Esophagus muscularis mucosa (tissue), 4 donors: ENCODE data around the gene CEP170.

Experiments
- CTCF ChIP-seq, 3 experiments: fragments of 200-600 bp in 2 of 3; fragments of 450-650 bp in 1 of 3; sonication (generic) in 2 of 3; IDR thresholded peaks; one replicate each; pipeline ENCODE4 v1.5.1; 2017 to 2019; ENCODE audit warnings: antibody characterized with exemption in 3 of 3, mild to moderate bottlenecking in 2 of 3, moderate library complexity in 1 of 3
- EP300 ChIP-seq: sonication (generic); formaldehyde crosslinking; IDR thresholded peaks from one replicate; pipeline ENCODE4 v1.6.1; 2017; ENCODE audit warnings: antibody characterized with exemption
- POLR2A ChIP-seq: fragments of 450-650 bp; IDR thresholded peaks from one replicate; pipeline ENCODE4 v1.6.1; 2017; ENCODE audit warnings: antibody characterized with exemption, moderate library complexity, mild to moderate bottlenecking, low read depth
- POLR2AphosphoS5 ChIP-seq, 2 donors: sonication (generic); formaldehyde crosslinking; IDR thresholded peaks; one replicate each; pipeline ENCODE4 v1.6.1; 2017; ENCODE audit warnings: antibody characterized with exemption in 2 of 2

DNA sequence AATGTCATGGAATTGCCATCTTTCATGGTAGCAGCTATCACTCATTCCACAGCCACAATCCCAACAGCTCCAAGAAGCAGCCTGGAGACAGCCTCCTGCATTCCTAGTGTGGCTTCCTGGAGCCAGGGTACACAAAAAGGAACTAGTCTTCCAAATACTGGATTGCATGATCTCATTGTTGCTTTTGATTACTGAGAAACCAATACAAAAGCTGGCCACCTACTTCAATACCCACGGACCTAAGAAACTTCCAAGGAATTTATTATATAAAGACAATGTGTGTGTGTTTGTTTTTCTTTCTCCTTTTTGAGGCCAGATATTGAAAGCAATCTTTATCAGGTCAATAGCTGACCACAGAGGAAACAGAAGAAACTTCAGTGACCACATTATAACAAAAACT, 25.6 kb downstream of the CEP170 start:
- no peak for TF ChIP-seq CTCF (IDR thresholded peaks at IDR 0.05)
- no peak for TF ChIP-seq EP300
- no peak for TF ChIP-seq POLR2A
- no peak for TF ChIP-seq POLR2AphosphoS5 (IDR thresholded peaks at IDR 0.05)
